Transverse colon (tissue), 4 donors: ENCODE results near the gene PKDCC.

Experiments
- EP300 ChIP-seq: sonication (generic); formaldehyde crosslinking; IDR thresholded peaks from one replicate; pipeline ENCODE4 v1.6.1; 2017; ENCODE audit warnings: antibody characterized with exemption, low read depth
- POLR2A ChIP-seq: fragments of 450-650 bp; IDR thresholded peaks from one replicate; pipeline ENCODE4 v1.6.1; 2016; ENCODE audit warnings: antibody characterized with exemption, mild to moderate bottlenecking, moderate library complexity
- POLR2AphosphoS5 ChIP-seq, 3 donors: sonication (generic); formaldehyde crosslinking; IDR thresholded peaks; one replicate each; pipeline ENCODE4 v1.6.1; 2016; ENCODE audit warnings: antibody characterized with exemption in 3 of 3
- TF ChIP-seq, protein P1 (sequence below), 5 experiments: fragments of 200-600 bp in 3 of 5; fragments of 450-650 bp in 2 of 5; sonication (generic) in 3 of 5; IDR thresholded peaks; 1 replicate in 2 of 5; 2 replicates in 3 of 5; pipeline ENCODE4 v1.5.1; 2016 to 2017; ENCODE audit warnings: antibody characterized with exemption in 5 of 5, inconsistent platforms in 3 of 5, mild to moderate bottlenecking in 2 of 5, moderate library complexity in 1 of 5

- TF ChIP-seq, protein P1, sequence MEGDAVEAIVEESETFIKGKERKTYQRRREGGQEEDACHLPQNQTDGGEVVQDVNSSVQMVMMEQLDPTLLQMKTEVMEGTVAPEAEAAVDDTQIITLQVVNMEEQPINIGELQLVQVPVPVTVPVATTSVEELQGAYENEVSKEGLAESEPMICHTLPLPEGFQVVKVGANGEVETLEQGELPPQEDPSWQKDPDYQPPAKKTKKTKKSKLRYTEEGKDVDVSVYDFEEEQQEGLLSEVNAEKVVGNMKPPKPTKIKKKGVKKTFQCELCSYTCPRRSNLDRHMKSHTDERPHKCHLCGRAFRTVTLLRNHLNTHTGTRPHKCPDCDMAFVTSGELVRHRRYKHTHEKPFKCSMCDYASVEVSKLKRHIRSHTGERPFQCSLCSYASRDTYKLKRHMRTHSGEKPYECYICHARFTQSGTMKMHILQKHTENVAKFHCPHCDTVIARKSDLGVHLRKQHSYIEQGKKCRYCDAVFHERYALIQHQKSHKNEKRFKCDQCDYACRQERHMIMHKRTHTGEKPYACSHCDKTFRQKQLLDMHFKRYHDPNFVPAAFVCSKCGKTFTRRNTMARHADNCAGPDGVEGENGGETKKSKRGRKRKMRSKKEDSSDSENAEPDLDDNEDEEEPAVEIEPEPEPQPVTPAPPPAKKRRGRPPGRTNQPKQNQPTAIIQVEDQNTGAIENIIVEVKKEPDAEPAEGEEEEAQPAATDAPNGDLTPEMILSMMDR (IDR thresholded peaks at IDR 0.05), result no peak
- no peak for TF ChIP-seq EP300
- TF ChIP-seq POLR2AphosphoS5 (IDR thresholded peaks at IDR 0.05), result no peak
- TF ChIP-seq POLR2A, result no peak
These were observed 39.4 kb upstream of the PKDCC start for GRCh38 chr2:42008241-42008921.
